HG03060 (cell line): ENCODE data around the gene ENDOV.
"Not testable (repeated sequence)": the region's sequence is repeated elsewhere in the genome, so short reads cannot be mapped to it uniquely, and the experiment has no call there.

ENCODE experiments used
- ATAC-seq: cut with Tn5 transposase; IDR thresholded peaks from one replicate; pipeline ENCODE4 v1.9.1; 2021; ENCODE audit warnings: low read depth, moderate number of reproducible peaks; ENCODE audit not compliant: unreplicated experiment

The ENDOV gene

DNA sequence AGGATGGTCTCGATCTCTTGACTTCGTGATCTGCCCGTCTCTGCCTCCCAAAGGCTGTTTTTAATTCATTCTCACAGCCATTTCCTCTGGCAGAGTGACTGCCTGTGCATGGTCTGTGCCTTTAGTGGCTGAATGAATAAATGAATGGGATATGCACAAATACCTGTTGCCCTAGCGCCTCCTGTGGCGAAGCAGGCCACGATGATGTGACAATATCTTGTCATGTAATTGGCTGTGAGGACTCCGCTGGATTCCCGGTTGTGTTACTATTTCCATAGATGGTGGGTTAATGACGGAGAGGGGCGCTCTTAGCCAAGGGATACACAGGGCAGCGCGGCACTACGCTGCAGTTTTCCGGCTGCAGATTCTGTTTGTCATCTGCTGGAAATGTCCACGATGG lies 26.8 kb upstream of the ENDOV start:
- ATAC-seq = no peak

DNA sequence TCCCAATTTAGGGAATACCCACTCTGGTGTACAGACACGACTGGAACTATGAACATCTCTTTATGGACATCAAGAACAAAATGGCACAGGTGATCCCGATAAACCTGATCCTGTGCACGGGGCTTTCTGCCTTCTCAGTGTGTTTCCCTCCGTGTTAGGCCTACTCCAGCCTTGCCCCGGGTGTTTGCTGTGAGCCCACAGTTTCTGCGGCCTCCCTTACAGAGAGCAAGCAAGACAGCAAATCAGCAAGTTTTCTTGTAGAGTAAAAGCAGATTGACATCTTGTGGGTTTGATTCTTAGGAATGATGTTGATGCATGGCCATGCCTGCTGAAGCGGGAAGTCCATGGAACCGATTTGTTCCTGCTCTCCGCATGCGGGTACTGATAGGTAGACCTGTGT lies 26.4 kb upstream of the ENDOV start:
- ATAC-seq = no peak

- no peak for ATAC-seq
Measured at GRCh38 chr17:80389011-80389995, 25.7 kb upstream of the ENDOV start.

DNA sequence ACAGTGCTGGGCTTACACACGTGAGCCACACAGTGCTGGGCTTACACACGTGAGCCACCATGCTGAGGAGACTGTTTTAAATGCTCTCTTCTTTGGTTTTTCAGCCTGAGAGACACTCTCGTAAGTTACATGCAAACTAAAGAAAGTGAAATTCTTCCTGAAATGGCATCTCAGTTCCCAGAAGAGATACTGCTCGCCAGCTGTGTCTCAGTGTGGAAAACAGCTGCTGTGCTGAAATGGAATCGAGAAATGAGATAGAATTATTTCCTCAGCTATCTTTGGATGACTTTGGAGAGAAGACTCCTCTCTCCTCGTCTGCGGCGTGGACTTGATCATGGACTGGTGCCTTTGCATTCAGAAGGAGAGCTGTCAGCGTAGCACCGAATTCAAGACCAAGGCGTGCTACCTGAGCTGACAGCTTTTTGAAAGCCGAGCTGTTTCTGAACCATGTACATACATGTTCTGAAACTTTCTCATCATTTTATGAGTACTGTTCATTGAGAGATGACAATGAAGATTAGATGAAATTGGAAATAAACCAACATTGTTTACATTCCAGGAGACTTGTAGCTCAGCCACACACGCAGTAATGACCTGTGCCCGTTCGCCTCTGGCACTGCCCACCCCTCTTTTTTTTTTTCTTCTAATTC lies 21.6 kb upstream of the ENDOV start:
- ATAC-seq = no peak

GRCh38 chr17:80393961-80394360 lies 21.0 kb upstream of the ENDOV start:
- no peak for ATAC-seq

GRCh38 chr17:80394629-80395216 lies 20.2 kb upstream of the ENDOV start:
- no peak for ATAC-seq

DNA sequence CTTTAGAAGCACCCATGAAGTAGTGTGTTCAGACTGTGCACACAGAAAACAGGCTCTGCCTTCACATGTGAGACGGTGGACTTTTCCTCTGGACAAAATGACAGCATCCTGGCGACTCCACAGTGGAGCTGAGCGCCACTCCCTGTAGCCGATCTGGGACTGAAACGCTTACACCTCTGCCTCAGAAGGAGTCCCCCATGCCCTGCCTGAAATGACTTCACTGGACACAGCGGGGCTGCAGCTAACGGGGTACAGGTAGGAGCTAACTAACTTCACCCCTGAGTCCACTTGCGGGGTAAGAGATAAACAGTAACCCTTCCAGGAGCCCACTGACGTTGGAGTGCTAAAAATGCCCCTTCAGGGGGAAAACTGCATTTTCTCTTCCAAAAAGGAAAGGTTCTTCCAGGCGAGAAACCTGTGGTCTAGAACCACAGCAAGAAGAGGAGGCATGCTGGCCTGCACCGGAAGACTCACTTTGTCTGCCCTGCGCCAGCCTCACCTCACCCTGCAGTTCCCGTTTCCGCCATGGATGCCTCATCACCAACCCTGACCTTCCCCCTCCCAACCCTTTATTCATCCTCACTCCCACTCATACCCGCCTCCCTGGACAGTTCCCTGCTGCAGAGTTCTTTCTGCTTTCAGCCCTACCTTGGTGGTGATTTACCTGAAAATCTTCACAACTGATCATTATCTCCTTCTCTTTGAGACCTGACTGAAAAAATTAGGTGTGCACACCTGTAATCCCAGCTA lies 19.4 kb upstream of the ENDOV start:
- no peak for ATAC-seq

- ATAC-seq = no peak
Measured at GRCh38 chr17:80396157-80397033, 18.6 kb upstream of the ENDOV start.

DNA sequence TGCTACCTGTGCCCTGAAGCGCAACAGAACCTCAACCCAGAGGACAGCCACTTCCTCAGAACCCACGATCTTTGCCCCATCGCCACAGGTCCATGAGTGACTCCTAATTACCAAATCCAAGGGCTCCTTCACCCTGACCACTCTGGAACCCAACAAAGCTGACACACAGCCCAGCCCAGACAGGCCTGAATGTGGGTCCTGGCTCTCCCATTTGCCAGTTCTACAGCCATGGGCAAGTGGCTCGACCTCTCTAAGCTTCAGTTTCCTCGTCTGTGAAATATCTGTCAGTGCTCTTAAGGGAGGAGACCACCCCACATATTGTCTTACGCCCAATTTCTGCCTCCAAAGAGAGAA lies 18.0 kb upstream of the ENDOV start:
- no peak for ATAC-seq

DNA sequence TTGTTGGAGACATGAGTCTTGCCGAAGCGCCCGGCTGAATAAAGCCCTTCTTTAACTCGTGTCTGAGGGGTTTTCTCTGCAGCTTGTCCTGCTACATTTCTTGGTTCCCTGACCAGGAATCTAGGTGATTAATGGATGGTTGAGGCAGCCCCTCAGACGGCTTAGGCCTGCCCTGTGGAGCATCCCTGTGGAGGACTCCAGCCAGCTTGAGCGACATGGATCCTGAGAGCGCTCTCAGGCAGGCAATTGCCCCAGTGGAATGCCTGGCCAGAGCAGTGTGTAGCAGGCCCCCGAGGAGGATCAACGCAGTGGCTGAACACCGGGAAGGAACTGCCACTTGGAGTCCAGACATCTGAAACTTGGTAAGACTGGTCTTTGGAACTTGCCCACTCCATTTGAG lies 17.3 kb upstream of the ENDOV start:
- no peak for ATAC-seq

GRCh38 chr17:80401086-80401485 lies 13.9 kb upstream of the ENDOV start:
- not testable (repeated sequence) for ATAC-seq

DNA sequence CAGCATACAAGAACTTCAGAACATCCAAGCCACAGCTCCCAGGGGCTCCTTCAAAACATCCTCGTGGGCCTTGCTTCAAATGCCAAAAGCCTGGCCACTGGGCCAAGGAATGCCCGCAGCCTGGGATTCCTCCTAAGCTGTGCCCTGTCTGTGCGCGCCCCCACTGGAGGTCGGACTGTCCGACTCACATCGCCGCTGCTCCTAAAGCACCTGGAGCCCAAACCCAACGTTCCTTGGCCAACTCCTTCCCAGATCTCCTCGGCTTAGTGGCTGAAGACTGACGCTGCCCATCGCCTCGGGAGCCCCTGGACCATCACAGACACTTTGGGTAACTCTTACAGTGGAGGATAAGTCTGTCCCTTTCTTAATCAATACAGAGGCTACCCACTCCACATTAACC lies 12.9 kb upstream of the ENDOV start:
- not testable (repeated sequence) for ATAC-seq

DNA sequence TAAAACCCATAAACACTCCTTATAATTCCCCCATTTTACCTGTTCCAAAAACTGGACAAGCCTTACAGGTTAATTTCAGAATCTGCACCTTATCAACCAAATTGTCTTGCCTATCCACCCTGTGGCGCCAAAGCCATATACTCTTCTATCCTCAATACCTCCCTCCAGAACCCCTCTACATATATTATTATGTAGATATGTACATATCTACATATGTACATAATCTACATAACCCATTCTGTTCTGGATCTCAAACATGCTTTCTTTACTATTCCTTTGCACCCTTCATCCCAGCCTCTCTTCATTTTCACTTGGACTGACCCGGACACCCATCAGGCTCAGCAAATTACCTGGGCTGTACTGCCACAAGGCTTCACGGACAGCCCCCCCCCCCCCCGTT lies 12.0 kb upstream of the ENDOV start:
- ATAC-seq = no peak

DNA sequence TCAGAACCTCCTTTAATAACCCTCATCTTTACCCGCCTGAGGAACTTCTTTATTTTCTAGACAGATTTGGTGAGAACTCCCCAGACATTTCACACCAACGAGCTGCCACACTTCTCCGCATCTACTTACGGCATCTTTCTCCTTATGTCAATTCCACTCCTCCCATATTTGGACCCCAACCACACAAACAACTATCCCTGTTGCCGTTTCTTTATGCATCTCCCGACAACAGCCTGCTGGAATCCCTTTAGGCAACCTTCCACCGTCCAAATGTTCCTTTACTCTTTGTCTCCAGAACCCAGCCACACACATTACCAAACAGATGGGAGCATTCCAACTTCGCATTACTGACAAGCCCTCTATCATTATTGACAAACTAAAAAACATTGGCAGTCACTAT lies 8.8 kb upstream of the ENDOV start:
- no peak for ATAC-seq

DNA sequence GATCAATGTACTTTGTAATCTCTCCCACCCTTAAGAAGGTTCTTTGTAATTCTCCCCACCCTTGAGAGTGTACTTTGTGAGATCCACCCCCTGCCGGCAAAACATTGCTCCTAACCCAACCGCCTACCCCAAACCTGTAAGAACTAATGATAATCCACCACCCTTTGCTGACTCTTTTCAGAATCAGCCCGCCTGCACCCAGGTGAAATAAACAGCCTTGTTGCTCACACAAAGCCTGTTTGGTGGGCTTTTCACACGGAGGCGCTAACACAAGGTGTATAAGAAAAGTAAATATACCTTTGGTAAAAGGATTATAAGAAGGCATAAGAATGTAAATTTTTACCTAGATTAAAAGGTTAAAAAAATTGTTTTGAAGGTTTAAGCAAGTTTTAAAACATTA lies 7.0 kb upstream of the ENDOV start:
- ATAC-seq = not testable (repeated sequence)

GRCh38 chr17:80408872-80409271 lies 6.1 kb upstream of the ENDOV start:
- no peak for ATAC-seq

- ATAC-seq = no peak
Measured at GRCh38 chr17:80409626-80410025, 5.3 kb upstream of the ENDOV start.

GRCh38 chr17:80410441-80411087 lies 4.4 kb upstream of the ENDOV start:
- not testable (repeated sequence) for ATAC-seq

DNA sequence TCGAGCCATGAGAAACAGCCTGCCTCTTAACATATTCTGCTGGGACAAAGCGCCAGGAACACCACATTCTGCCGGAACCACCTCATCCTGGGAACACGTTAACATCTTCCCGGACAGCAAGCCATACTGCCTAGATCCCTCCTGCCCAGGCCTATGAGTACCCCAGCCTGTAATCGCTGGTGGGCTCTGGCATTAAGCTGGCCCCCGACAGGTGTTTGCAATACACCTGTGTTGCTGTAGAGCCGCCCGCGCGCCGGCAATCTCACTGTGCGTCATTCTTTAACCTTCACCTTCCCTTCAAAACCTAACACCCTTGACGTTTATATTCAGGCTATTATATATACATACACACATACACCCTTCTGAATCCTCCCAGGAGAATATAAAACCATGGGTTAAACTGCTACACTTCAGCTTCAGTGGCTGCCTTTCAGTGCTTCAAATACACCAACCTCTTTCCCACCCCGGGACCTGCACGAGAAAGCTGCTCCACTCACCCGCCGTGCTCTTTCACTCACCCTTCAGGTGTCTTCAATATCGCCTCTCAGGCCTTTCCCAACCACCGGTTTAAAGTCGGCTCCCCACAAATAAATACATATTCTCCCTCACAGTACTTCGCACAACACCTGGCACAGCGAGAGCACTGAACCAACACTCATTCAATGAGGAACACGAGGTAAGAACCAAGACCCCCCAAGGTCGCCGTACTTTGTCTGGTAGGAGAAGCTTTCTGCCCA lies 1.0 kb upstream of the ENDOV start:
- ATAC-seq = no peak
